IMR-90 (cell line): ENCODE data around the gene METTL5. TPM values are rescaled to one million over a fixed set of nuclear protein-coding genes. Genes with fewer than 3 reads are reported as not detected.

Experiments used
- ATAC-seq: fragments of 200-7000 bp; cut with Tn5 transposase; 2 replicates; pipeline ENCODE4 v1.9.1; 2020; ENCODE audit warnings: low read depth, mild to moderate bottlenecking, moderate library complexity
- BruUV-seq: library from RNA; stranded (reverse); fragments of 400-500 nt; replicated peaks from 2 replicates; lab custom pipeline; 2021; lab: Mats Ljungman, UMichigan
- CTCF ChIA-PET: fragments of 300-600 bp; formaldehyde crosslinking; extraction: SDS; loops from one replicate; lab custom pipeline; 2021; ENCODE audit warnings: antibody characterized with exemption; lab: Yijun Ruan, JAX
- POLR2A ChIA-PET: fragments of 300-600 bp; sonication (Branson Sonifier 250); formaldehyde crosslinking; loops from one replicate; lab custom pipeline; 2022; ENCODE audit warnings: antibody characterized with exemption; ENCODE audit not compliant: unreplicated experiment; lab: Charles Lee
- DNase-seq: peaks from one replicate; pipeline ENCODE4 v3.0.0; 2013
- H2AFZ ChIP-seq: replicated peaks from 2 replicates; pipeline ENCODE3; 2013; ENCODE audit warnings: low read length, mild to moderate bottlenecking; ENCODE audit not compliant: poor library complexity
- H2AK5ac ChIP-seq: 2 replicates; pipeline ENCODE4 v1.6.1; 2013; ENCODE audit warnings: low read depth, low read length, inconsistent platforms
- H2AK9ac ChIP-seq: replicated peaks from 2 replicates; pipeline ENCODE3; 2013; ENCODE audit warnings: mild to moderate bottlenecking, low read depth, low read length, moderate library complexity; ENCODE audit not compliant: poor library complexity
- H2BK120ac ChIP-seq: 2 replicates; pipeline ENCODE4 v1.6.1; 2013; ENCODE audit warnings: low read depth, low read length, inconsistent platforms
- H2BK15ac ChIP-seq: 3 replicates; pipeline ENCODE4 v1.6.1; 2013; ENCODE audit warnings: low read depth, low read length, inconsistent platforms
- H2BK20ac ChIP-seq: 2 replicates; pipeline ENCODE4 v1.6.1; 2013; ENCODE audit warnings: low read depth, mild to moderate bottlenecking, inconsistent platforms, low read length, moderate library complexity
- H2BK5ac ChIP-seq: 2 replicates; pipeline ENCODE4 v1.6.1; 2013; ENCODE audit warnings: mild to moderate bottlenecking, low read depth, low read length, inconsistent platforms; ENCODE audit not compliant: poor library complexity, severe bottlenecking
- H3K14ac ChIP-seq: replicated peaks from 2 replicates; pipeline ENCODE4 v1.6.1; 2013; ENCODE audit warnings: low read depth, low read length, inconsistent platforms
- H3K18ac ChIP-seq: 2 replicates; pipeline ENCODE4 v1.6.1; 2013; ENCODE audit warnings: low read depth, low read length, control low read depth
- H3K23ac ChIP-seq: 2 replicates; pipeline ENCODE4 v1.6.1; 2013; ENCODE audit warnings: low read depth, low read length, inconsistent platforms
- H3K27ac ChIP-seq: 2 replicates; pipeline ENCODE4 v1.5.1; 2013; ENCODE audit warnings: mild to moderate bottlenecking, control low read depth, low read length; ENCODE audit not compliant: insufficient read depth
- H3K27me3 ChIP-seq: 2 replicates; pipeline ENCODE4 v1.6.1; 2013; ENCODE audit warnings: low read length; ENCODE audit not compliant: control insufficient read depth, insufficient read depth
- H3K36me3 ChIP-seq: 2 replicates; pipeline ENCODE4 v1.6.1; 2013; ENCODE audit warnings: low read length, mixed read lengths; ENCODE audit not compliant: control insufficient read depth, insufficient read depth
- H3K4ac ChIP-seq: 2 replicates; pipeline ENCODE4 v1.6.1; 2013; ENCODE audit warnings: low read depth, low read length, inconsistent platforms
- H3K4me1 ChIP-seq: 2 replicates; pipeline ENCODE4 v1.6.1; 2013; ENCODE audit warnings: low read length, mixed read lengths; ENCODE audit not compliant: control insufficient read depth, insufficient read depth
- H3K4me2 ChIP-seq: 2 replicates; pipeline ENCODE4 v1.6.1; 2013; ENCODE audit warnings: low read depth, mild to moderate bottlenecking, control low read depth, low read length, moderate library complexity
- H3K4me3 ChIP-seq: 2 replicates; pipeline ENCODE4 v1.5.1; 2013; ENCODE audit warnings: low read depth, mild to moderate bottlenecking, control low read depth, low read length, moderate library complexity; ENCODE audit not compliant: insufficient read depth
- H3K56ac ChIP-seq: 2 replicates; pipeline ENCODE4 v1.6.1; 2013; ENCODE audit warnings: low read length, inconsistent platforms; ENCODE audit not compliant: insufficient read depth; ENCODE audit errors: extremely low read depth
- H3K79me1 ChIP-seq, 2 experiments: 2 replicates each; pipeline ENCODE4 v1.6.1; 2013; ENCODE audit warnings: low read length in 2 of 2, inconsistent platforms in 1 of 2, low read depth in 1 of 2
- H3K9ac ChIP-seq: 2 replicates; pipeline ENCODE4 v1.6.1; 2013; ENCODE audit warnings: low read depth, low read length, control low read depth
- H3K9me1 ChIP-seq: 2 replicates; pipeline ENCODE4 v1.6.1; 2013; ENCODE audit warnings: low read length, inconsistent platforms; ENCODE audit not compliant: insufficient read depth
- H3K9me3 ChIP-seq: 2 replicates; pipeline ENCODE4 v1.6.1; 2013; ENCODE audit warnings: low read length; ENCODE audit not compliant: control insufficient read depth, insufficient read depth
- H4K20me1 ChIP-seq: 2 replicates; pipeline ENCODE4 v1.6.1; 2013; ENCODE audit warnings: low read length, inconsistent platforms; ENCODE audit not compliant: insufficient read depth
- H4K5ac ChIP-seq: 2 replicates; pipeline ENCODE4 v1.6.1; 2013; ENCODE audit warnings: mild to moderate bottlenecking, low read depth, low read length, control low read depth
- H4K8ac ChIP-seq, 2 experiments: 2 replicates each; pipeline ENCODE4 v1.6.1; 2013; ENCODE audit warnings: low read depth in 2 of 2, low read length in 2 of 2, control low read depth in 1 of 2, inconsistent platforms in 1 of 2
- H4K91ac ChIP-seq: 2 replicates; pipeline ENCODE4 v1.6.1; 2013; ENCODE audit warnings: low read depth, low read length, inconsistent platforms; ENCODE audit not compliant: insufficient read depth
- CEBPB ChIP-seq: IDR thresholded peaks from 2 replicates; pipeline ENCODE4 v1.6.1; 2012; ENCODE audit warnings: low read depth, low read length, improper control_type of control experiment
- CHD1 ChIP-seq: IDR thresholded peaks from 2 replicates; pipeline ENCODE4 v1.6.1; 2012; ENCODE audit warnings: low read depth, low read length, improper control_type of control experiment
- FOS ChIP-seq: fragments of 150-350 bp; IDR thresholded peaks from 2 replicates; pipeline ENCODE4 v1.6.1; 2016; ENCODE audit warnings: low read depth, low read length
- MAFK ChIP-seq: IDR thresholded peaks from 2 replicates; pipeline ENCODE4 v1.6.1; 2012; ENCODE audit warnings: low read depth, low read length, improper control_type of control experiment
- MAZ ChIP-seq: IDR thresholded peaks from 2 replicates; pipeline ENCODE4 v1.6.1; 2012; ENCODE audit warnings: low read depth, mild to moderate bottlenecking, low read length, improper control_type of control experiment, moderate library complexity, borderline replicate concordance
- NFE2L2 ChIP-seq: fragments of 150-350 bp; IDR thresholded peaks from 2 replicates; pipeline ENCODE4 v1.6.1; 2016; ENCODE audit warnings: low read depth, mild to moderate bottlenecking, low read length
- POLR2A ChIP-seq: IDR thresholded peaks from 2 replicates; pipeline ENCODE4 v1.6.1; 2012; ENCODE audit warnings: mild to moderate bottlenecking, low read depth, low read length
- RCOR1 ChIP-seq: IDR thresholded peaks from 2 replicates; pipeline ENCODE4 v1.6.1; 2012; ENCODE audit warnings: mild to moderate bottlenecking, low read length, improper control_type of control experiment; ENCODE audit not compliant: insufficient replicate concordance
- SMC3 ChIP-seq: fragments of 150-350 bp; IDR thresholded peaks from 2 replicates; pipeline ENCODE4 v1.6.1; 2016; ENCODE audit warnings: low read depth, mild to moderate bottlenecking, antibody characterized with exemption, low read length, moderate library complexity
- WGBS, 2 experiments: methylation state at CpG; one replicate each; pipeline versions ENCODE4 v1.1.5 to v1.1.7; 2013; ENCODE audit warnings: missing lambda C conversion rate in 2 of 2; ENCODE audit not compliant: insufficient read length in 1 of 2; ENCODE audit errors: extremely low coverage in 2 of 2; 5-methylcytosine and 5-hydroxymethylcytosine counted together
- dilution Hi-C: fragments of 300-500 bp; cut with HindIII; formaldehyde crosslinking; loops from one replicate; pipeline ENCODE4 v1.14.3; 2018; ENCODE audit warnings: low sequenced_read_pairs; ENCODE audit not compliant: unreplicated experiment
- in situ Hi-C: fragments of 300-500 bp; cut with MboI; formaldehyde crosslinking; loops from 3 replicates; pipeline ENCODE4 v1.14.3; 2019; ENCODE audit warnings: low sequenced_read_pairs, inconsistent platforms, mixed read lengths
- intact Hi-C: fragments of 100-400 bp; cut with micrococcal nuclease; formaldehyde crosslinking; loops from 2 replicates; pipeline ENCODE4 v1.10.0; 2022
- polyA plus RNA-seq, 3 experiments: library from polyadenylated mRNA; depleted of rRNA; stranded (reverse); fragments of >200 nt; gene quantifications; 2 replicates each; pipeline ENCODE4 v1.2.3, GENCODE V29; 2012; ENCODE audit warnings: low replicate concordance in 1 of 3
- total RNA-seq: library from RNA; depleted of rRNA; stranded (reverse); fragments of >200 nt; gene quantifications from 2 replicates; pipeline ENCODE4 v1.2.3, GENCODE V29; 2012
- TF ChIP-seq, protein P1 (sequence below): fragments of 150-350 bp; IDR thresholded peaks from 2 replicates; pipeline ENCODE4 v1.6.1; 2016; ENCODE audit warnings: low read depth, mild to moderate bottlenecking, low read length, moderate library complexity, borderline replicate concordance
- TF ChIP-seq, protein P2 (sequence below): fragments of 150-350 bp; IDR thresholded peaks from 2 replicates; pipeline ENCODE4 v1.6.1; 2017; ENCODE audit warnings: mild to moderate bottlenecking, antibody characterized with exemption, low read length, low read depth

Gene METTL5
- total and polyA plus RNA-seq, 2 of the 4 experiments (the other 2 are of a cell fraction), result 38.3 to 49.8 TPM

DNA sequence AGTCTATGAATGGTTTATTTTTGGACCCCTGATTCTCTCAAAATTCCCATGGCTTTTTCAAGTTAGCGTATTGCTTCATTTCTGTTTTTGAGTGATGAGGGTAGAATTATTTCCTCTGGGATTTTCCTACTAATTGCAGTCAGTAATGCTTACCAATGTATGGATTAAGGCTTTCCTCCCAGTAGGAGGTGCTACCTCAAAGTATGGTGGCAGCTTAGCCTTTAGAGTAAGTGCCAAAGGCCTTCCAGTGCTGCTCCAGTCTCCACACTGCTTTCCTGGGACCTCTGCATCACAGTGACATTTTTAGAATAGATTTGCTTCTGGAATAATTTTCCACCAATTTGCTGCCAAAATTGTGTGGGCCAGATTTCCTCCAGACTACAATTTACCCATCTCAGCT lies 42.2 kb downstream of the METTL5 start:
- BruUV-seq, result no TSS peak
- ATAC-seq, result no peak
- Histone ChIP-seq H4K5ac (no peak overlapping the region), H3K9ac (no peak overlapping the region), H3K27me3 (no peaks in the 10 kb centered on the region), H4K8ac (no peak overlapping the region), H3K4me3 (no peak overlapping the region), H2AK5ac (no peak overlapping the region), H2BK20ac (no peak overlapping the region), H4K20me1 (no peaks in the 10 kb centered on the region), H3K23ac (no peak overlapping the region), H3K79me1 (no peaks in the 10 kb centered on the region), H3K14ac (no peak overlapping the region), H2BK5ac (no peak overlapping the region), H2AFZ (no peak overlapping the region), H2BK15ac (no peak overlapping the region), H3K9me3 (no peaks in the 10 kb centered on the region), H3K56ac (no peak overlapping the region), H2BK120ac (no peak overlapping the region), H4K91ac (no peak overlapping the region), H3K27ac (no peak overlapping the region), H3K9me1 (no peaks in the 10 kb centered on the region), H3K18ac (no peak overlapping the region), H3K4ac (no peak overlapping the region), H3K4me2 (no peak overlapping the region), H3K36me3 (no peaks in the 10 kb centered on the region), H3K4me1 (no peaks in the 10 kb centered on the region), H2AK9ac (no peak overlapping the region)
- ChIA-PET POLR2A (no interaction called here), CTCF (no interaction called here)
- WGBS, 2 experiments, result no CpG with 5 or more reads among the region's 1 CpG
- intact Hi-C loops (no loop called here), dilution Hi-C loops (no loop called here), in situ Hi-C loops (no loop called here)
- no peak for TF ChIP-seq FOS
- TF ChIP-seq, protein P1, sequence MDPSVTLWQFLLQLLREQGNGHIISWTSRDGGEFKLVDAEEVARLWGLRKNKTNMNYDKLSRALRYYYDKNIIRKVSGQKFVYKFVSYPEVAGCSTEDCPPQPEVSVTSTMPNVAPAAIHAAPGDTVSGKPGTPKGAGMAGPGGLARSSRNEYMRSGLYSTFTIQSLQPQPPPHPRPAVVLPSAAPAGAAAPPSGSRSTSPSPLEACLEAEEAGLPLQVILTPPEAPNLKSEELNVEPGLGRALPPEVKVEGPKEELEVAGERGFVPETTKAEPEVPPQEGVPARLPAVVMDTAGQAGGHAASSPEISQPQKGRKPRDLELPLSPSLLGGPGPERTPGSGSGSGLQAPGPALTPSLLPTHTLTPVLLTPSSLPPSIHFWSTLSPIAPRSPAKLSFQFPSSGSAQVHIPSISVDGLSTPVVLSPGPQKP, result no peak
- no peak for TF ChIP-seq CHD1
- no peak for TF ChIP-seq RCOR1
- TF ChIP-seq SMC3, result no peak
- TF ChIP-seq MAFK, result no peak
- TF ChIP-seq NFE2L2, result no peak
- no peak for TF ChIP-seq POLR2A
- TF ChIP-seq MAZ, result no peak
- TF ChIP-seq CEBPB, result no peak
- TF ChIP-seq, protein P2, sequence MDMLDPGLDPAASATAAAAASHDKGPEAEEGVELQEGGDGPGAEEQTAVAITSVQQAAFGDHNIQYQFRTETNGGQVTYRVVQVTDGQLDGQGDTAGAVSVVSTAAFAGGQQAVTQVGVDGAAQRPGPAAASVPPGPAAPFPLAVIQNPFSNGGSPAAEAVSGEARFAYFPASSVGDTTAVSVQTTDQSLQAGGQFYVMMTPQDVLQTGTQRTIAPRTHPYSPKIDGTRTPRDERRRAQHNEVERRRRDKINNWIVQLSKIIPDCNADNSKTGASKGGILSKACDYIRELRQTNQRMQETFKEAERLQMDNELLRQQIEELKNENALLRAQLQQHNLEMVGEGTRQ, result no peak
- no peak for DNase-seq
